A204.1 (cell line): Measurements from ENCODE around the gene WFDC5.

Experiments
- FAIRE-seq: peaks from 2 replicates; lab custom pipeline; 2012; peaks lifted over from hg19 to GRCh38; lab: Jason Lieb, UNC

WFDC5 gene

DNA sequence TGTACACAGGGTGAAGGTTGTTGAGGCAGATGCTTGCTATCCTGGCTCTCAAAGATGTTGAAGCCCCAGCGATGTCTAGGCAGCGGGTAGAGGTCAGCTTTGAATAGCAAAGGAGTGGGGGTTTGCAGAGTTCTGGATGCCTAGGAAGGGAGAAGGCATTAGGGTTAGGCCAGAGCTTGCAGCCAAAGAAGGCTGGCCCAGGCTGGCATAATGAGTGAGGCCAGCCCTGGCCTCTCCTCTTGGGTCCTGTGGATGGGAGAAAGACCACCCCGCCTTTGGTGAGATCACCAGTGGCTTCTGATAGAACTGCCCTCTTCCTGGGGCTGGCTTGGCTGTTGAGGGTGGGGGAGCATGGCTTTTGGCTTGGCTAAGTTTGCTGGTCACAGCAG lies 406 bp upstream of the WFDC5 start:
- no peak for FAIRE-seq

DNA sequence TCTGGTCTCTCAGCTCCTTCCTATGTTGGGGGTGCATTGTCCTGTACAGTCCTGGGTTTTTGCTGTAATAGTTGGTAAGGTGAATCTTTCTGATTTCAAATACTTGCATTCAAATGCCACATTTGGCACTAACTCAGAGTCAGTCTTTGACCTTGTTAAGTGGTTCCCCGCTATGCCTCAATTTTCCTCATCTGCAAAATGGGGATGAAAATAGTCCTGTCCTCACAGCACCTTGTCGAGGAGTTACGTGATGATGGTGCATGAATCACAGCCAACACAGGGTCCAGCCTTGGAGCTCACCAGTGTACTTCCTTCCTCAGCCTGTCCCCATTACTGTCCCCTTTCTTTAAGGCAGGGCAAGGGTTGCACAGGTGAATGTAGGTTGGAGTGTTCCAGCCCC lies 1.1 kb downstream of the WFDC5 start:
- no peak for FAIRE-seq

DNA sequence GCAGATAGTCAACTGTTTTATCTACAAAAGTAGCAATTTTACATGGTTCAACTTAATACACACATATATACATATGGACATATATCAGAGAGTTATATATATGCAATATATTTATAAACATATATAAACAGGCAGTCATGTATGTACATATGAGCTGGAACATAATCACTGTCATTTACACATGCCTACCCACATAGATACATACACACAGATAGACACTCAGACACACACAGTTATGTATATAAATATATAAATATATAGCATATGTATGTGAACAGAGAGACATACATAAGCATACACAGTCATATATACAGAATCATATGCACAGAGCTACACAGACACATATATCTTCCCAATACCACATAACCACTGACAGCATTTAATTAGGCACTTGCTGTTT lies 2.2 kb downstream of the WFDC5 start:
- no peak for FAIRE-seq

DNA sequence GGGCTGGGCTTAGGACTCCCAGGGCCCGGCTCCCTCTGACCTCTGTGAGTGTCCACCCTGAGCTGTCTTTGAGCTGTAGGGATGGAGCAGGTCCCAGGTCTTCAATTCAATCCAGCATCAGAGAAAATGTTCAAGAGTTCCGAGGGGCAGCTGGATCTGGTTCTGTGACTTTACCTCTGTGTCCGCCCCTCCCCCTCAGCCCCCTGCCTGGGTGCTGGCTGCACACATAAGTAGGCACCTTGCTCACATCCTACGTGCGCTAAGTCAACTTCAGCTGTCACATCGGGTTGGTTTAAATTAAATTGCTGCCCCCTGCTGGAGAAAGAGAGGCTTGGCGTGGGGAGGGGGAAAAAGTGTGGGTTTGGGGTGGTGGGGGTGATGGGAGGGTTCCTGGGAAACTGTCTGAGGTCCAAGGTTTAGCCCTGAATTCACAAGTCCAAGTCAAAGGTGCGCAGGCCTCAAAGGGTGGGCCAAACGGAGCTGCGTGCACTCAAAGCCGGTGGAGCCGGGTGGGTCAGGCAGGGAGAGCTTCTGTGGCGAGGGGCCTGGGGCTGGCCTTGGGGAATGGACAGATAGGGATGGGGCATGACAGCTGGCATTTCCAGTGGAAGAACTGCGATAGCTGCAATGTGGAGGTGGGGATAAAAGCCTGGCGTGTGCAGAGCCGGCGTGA lies 3.0 kb downstream of the WFDC5 start:
- FAIRE-seq, result no peak

DNA sequence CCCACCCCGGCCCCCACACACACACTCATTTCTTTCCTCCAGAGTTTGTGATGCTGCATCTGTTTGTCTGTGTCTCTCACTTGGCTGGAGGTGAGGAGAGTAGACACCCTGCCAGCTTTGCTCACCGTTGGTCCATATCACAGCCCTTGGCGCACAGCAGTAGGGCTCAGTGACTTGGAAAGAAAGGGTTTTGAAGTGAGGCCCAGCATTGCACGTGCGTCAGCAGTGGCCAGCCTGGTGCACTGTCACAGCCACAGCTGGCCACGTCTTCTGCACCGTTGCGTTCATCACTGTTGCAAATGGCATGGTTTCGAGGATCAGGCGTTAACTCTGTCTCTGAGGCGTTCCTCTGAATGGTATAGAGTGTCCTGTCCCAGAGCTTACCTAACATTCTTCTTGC lies 3.7 kb downstream of the WFDC5 start:
- FAIRE-seq, result no peak

DNA sequence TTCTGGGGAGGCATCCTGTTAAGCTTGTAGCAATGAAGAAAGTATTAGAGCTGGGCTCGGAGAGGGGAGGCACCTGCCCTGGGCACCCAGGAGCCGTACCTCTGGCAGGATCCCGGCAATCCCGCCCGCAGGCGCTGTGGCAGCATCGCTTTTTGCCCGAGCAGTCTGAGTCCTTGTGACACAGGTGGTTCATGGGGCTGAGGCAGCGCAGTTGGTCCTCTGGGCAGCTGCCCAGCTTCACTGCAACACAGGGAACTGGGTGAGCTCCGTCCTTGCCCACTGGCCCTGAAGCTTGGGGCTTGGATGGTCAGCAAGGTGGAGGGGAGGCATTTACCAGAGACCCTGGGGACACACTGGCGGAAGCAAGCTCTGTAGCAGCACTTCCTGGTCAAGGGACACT lies 4.7 kb downstream of the WFDC5 start:
- no peak for FAIRE-seq

DNA sequence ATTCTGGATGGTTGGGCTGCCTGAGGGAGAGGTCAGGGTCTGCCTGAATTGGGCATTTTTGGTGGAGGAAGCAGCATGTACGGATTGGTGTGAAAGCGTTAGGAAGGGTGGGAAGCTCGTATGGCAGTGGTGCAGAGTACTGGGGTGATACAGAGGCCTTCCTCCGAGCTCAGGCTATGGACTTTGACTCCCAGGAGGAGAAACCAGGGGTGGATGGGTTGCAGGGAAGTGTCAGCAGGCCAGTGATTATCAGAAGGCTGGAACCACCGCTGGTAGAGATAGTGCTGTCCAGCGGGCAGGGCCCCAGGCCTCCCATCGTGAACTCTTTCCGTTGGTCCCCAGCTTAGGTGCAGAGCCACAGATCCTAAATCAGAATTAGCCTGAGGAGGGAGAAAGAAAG lies 5.3 kb downstream of the WFDC5 start:
- FAIRE-seq, result no peak

DNA sequence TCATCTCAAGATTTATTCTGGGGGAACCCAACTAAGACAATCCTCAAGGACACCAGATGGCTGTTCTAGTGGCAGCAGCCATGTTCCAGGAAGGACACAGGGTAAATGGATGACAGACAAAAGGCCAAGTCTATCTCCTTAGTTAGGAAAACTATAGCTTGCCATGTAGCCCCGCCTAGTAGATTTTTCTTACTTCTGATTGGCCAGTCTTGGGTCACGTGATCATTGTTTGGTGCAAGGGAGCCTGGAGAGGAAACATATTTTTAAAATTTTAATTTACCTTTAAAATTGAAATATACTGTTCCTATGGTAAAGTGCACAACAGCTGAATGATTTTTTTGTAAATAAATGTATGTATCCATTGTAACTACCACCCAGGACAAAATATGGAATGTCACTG lies 9.7 kb downstream of the WFDC5 start:
- FAIRE-seq, result no peak

DNA sequence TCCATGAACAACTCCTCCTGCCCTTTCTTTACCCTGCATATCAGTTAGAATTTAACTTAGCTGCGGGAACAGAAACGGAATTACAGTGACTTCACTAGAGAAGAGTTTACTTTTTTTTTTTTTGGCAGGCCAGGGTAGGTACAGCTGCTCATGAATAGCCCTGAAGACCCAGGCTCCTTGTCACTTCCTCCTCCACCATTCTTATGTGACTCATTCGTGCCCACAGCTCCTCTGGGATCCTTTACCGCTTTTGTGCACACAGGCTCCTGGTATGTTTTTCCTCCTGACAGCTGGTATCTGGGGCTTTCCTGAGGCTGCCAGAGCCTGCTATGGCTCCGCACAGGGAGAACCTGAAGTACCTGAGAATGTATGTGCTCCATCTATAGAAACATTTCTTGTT lies 10.2 kb downstream of the WFDC5 start:
- no peak for FAIRE-seq

DNA sequence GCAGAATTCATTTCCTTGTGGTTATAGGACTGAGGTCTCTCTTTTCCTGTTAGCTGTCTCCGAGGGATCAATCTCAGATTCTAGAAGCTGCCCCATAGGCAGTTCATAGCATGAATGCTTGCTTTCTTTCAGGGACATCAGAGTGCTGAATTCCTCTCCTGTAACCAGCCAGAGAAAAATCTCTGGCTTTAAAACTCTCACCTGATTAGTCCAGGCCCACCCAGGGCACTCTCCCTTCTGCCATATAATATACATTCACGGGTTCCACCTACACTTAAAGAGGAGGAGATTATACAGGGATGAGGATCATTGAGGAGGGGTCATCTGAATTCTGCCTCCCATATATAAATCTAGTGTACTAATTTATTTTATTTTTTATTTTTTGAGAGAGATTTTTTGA lies 11.9 kb downstream of the WFDC5 start:
- no peak for FAIRE-seq

DNA sequence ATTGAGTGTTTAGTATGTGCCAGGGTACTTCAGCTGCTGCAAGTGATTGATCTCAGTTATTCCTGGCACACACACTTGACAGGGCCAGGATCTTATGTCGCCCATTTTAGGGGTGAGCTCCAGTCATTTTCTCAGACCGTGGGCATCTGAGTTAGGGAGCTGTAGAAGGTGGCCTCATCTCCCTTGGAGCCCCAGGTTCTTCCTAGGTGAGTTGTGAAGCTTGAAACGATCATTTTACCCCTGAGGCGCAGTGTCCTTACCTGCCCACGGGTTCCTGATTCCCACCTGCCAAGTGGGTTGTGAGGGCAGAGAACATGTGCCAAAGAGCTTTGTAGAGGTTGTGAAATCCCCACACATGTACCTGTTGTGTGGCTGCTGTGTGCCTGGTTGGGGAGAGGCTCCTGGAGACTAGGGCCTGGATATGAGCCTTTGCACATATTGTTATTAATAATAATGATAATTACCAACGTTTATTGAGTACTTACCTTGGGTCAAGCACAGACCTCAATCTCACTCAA lies 13.6 kb downstream of the WFDC5 start:
- FAIRE-seq, result no peak

DNA sequence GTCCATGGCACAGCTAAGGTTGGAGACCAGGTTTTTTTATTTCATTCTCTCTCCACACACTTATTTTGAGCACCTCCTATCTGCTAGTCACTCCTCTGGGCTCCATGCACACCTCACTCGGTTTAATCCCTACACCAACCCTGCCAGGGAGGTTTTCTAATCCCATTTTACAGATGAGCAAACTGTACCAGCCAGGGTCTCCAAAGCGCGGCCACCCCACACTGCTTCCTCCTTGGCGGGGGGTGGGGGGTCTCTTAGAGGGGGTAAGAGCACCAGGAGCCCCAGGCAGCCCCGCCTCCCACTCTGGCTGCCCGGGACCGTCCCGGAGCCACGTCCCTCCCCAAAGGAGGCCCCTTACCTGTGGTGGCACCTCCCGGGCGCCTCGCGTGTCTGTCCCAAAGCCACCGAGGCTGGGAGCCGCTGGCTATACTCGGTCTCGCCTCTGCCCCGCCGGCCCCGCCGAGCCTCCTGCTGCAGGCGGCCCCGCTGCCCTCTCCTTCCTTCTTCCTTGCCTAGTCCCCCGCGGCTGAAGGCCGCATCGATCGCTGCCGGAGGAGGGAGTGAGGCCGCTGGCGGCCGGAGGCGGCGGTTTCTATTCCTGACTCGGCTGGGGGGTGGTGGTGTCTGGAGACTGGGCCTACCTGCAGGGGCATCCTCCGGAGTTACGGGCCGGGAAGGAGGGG lies 14.3 kb downstream of the WFDC5 start, which contains the start of gene KCNS1:
Gene KCNS1 (minus strand): TSS at position 565 of the 683 bp plus-strand sequence. CDS start 1,891 bp downstream, outside the sequence.
- no peak for FAIRE-seq

DNA sequence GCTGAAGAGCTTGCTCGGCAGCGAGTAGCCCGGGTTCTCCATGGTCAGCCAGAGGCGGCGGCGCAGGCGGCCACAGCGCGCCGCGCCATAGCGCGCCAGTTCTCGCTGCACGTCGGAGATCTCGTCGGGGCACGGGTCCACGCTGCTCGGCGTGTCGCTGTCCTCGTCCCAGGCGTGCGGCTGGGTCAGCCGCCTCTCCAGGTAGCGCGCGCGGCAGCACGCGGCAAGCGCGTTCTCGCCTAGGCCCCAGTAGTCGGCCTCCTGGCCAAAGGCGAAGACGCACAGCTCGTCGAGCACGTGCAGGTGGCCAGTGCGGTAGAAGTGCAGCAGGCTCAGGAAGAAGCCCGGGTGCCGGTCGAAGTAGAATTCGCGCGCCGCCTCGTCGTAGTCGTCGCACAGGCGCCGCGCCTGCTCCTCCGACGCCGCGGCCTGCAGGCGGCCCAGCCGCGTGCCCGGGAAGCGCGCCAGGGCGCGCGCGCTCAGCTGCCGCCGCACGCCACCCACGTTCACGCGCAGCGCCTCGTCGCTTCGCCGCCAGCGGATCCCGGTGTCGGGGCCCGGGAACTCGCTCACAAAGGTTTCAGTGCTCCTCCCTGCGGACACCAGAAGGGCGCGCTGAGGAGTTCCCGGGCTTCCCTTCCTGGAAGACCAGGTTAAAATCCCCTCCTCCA lies 16.7 kb downstream of the WFDC5 start:
- FAIRE-seq, result no peak

DNA sequence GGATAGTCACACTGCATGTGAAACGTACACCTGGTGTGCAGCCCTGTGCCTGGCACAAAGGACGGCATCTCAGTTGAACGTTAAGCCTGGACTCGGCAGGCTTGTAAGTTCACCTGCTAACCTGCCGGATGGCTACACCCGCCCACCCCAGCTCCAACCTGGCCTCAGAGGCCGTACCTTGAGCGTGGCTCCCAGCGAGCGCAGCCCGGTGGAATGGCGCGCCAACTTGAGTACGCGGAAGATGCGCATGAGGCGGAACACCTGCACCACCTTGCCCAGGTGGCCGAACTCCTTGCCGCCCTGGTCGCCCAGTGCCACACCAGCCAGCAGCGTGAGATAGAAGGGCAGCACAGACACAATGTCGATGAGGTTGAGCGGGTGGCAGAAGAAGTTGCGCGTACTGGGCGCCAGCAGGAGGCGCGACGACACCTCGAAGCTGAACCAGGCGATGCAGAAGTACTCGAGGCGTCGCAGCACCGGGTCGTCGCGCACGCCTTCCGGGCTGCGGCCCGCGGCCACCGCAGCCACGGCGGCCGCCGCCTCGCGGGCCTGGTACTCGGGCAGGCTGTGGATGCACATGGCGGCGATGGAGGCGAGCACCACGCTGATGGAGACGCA lies 17.4 kb downstream of the WFDC5 start:
- FAIRE-seq, result no peak

DNA sequence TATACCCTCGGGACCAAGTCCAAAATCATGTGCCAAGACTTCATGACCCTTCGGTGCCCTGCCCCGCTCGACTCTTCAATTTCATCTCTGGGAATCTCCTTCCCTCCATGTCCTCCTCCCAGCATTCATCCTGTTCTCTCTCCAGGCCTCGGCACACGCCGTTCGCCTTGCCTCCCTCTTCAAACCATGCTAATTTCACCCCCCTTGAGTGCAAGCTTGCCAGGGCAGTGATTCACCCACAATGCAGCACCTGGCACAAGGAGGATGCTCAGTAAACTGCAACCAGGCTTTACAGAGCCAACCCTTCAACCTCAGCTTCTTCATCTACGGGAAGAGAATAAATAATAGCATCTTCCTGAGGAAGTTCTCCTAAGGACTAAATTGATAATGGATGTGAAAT lies 18.2 kb downstream of the WFDC5 start:
- FAIRE-seq, result no peak

DNA sequence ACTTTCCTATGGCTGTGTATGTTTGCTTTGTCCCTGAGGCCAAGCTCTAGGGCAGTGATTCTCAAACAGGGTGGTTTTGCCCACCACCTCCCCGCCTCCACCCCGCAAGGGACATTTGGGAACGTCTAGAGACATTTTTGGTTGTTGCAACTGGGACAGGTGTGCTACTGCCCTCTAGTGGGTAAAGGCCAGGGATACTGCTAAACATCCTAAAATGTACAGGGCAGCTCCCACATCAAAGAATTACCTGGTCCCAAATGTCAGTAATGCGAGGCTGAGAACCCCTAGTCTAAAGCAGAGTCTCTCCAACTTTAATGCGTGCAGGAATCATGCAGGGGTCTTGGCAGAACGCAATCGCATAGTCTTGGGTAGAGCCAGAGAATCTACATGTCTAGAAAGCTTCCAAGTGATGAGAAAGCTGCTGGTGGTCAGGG lies 19.2 kb downstream of the WFDC5 start:
- FAIRE-seq, result no peak

DNA sequence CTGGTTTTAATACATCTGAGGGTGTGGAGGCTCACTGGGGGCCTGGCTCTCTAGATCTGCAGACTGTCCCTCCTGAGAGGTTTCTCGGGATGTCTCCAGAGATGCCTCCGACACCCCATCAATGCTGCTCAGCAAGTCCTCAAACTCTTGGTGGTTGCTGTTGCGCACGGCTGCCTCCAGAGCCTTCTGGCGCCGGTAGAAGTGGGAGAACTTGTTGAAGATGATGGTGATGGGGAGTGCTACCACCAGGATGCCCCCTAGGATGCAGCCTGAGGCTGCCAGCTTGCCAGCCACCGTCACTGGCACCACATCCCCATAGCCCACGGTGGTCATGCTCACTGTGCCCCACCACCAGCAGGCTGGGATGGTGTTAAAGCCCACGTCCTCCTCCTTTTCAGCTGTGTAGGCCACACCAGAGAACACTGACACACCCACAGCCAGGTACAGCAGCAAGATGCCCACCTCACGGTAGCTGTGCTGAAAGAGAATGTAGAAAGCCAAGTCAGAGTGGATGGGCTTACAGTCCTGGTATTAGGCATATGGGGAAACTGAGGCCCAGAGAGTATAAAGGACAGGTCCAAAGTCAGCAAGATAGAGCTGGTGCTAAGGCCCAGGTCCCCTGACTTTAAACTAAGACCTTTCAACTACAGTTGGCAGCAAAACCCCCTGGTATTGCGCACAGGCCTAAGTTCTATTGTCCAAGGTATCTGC lies 20.0 kb downstream of the WFDC5 start:
- no peak for FAIRE-seq

DNA sequence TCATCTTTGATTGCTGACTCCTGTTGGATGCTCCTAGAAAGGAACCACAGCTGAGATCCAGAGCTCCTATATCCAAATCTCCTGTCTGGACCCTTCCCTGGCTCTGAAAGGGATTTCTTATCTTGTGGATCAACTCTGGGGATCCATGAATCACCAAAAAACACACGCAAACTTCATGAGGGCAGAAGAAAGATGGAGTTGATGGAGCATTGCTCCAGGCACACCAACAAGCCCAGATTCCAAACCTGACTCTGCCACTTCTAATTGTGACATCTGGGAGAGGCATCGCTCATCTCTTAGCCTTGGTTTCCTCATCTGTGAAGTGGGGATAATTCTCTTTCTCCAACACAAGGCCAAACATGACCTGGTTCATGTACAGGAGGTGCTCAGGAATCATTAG lies 20.8 kb downstream of the WFDC5 start:
- FAIRE-seq, result no peak

DNA sequence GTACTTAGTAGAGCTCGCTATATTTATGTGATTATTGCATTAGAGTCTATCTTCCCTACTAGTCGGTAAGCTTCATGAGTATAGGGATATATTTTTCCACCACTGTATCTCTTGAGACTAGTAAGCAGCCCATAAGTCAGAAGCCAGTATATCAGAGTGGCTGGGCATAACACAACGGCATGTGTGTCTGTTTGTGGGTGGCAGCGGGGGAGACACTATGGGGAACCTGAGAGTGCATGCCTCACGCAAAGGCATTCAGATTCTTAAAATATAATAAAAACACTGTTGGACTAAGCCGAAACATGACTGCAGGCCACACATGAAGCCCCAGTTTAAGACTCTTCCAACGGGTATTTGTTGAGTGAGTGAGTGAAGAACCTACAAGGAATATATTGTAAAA lies 22.1 kb downstream of the WFDC5 start:
- FAIRE-seq, result no peak

DNA sequence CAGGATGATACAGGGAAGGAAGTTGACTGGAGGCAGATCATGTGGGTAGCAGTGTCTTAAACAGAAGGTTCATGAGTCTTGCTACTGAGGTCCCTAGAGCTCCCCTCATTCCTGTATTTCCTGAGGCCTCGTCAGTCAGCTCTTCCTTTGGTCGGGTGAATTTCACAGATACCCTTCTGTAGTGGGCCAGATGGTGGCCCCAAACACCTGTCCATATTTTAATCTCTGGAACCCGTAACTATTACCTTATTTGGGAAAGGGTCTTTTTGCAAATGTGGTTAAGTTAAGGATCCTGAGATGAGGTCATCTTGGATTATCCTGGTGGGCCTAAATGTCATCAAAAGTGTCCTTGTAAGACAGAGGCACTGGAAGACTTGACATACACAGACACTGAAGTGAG lies 23.6 kb downstream of the WFDC5 start:
- FAIRE-seq, result no peak

DNA sequence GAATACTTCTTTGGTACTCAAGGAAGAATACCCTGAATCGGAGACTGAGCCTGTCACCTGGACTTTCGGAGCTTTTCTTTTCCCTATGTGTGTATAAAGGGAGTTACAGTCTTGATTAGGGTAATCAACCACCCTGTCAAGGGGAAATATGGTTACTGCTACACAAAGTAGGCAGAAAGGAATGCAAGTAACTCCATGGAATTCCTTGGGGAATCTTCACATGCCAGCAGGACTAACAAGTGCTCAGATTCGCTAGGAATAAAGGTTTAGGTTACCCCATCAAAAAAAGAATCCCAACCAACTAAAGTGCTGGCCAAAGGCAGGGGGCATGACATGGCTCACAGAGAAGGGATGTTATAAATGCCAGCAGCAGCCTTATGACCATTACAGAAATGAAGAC lies 24.5 kb downstream of the WFDC5 start:
- no peak for FAIRE-seq

DNA sequence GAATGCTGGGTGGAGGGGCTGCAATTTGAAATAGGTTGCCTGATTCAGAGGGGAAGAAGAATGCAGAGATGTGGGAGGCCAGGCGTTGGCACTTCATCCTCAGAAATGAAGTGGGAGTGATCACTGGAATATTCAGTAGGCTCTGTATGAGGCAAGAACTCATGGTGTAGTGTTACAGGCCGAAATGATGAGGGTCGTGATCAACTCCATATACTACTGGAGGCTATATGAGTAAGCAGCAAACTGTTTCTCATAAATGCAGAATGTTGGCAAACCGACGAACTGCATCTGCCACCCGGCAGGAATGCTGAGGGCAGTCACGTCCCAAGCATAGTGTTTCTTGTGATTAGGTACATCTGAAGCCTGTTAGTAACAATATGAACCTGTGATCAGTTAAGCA lies 26.7 kb downstream of the WFDC5 start:
- FAIRE-seq, result no peak
